GM21526 (cell line): ENCODE measurements around the gene EPYC.

Experiments
- ATAC-seq: cut with Tn5 transposase; IDR thresholded peaks from one replicate; pipeline ENCODE4 v1.9.1; 2021; ENCODE audit warnings: moderate library complexity; ENCODE audit not compliant: unreplicated experiment, low FRiP score

Gene EPYC

GRCh38 chr12:91004872-91005271, at the start of gene EPYC:
Gene EPYC, minus strand, starts transcription at chr12:91004972. Its CDS starts 2,407 bp downstream, at chr12:91002565.
- ATAC-seq: no peak

DNA sequence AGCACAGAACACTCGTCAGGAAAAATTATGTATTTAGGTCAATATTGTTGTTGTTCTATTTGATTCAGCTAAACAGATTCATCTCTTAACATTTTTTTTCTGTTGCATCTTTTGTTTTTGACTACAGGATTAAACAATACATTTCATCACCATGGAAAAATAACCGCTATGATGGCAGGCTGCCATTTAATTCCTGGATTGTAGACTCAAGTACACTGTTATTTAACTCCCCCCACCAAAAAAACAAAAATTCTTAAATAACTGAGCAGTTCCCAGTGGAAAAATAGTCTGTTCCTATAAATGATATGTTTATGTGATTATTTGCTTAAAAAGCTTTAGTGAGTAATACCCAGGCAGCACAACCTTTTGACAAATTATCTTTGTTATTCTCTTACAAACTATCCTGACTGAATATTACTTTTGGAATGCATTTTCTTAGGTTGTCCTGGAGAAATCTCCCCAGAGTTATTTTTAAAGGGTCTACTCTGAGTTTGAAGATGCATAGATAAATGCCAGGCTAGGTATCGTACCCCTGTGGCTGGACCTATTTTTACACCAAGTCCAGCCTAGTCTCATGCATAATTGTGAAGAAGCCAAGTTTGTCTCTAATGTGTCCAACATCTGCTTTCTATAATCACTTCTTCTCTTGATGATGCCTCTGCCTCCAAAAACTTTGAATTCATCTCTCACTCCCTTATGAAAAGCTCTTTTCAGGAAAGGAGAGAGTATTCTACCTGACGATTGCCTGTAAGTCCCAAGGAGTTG, 49.4 kb upstream of the EPYC start:
- no peak for ATAC-seq

- ATAC-seq: no peak
These were observed 47.3 kb upstream of the EPYC start for GRCh38 chr12:91052026-91052425.

GRCh38 chr12:91044586-91044985, 39.8 kb upstream of the EPYC start:
- ATAC-seq: no peak

- no peak for ATAC-seq
These were observed 38.6 kb upstream of the EPYC start for GRCh38 chr12:91043408-91043807.

GRCh38 chr12:91040096-91040755, 35.5 kb upstream of the EPYC start:
- ATAC-seq: no peak

- ATAC-seq: no peak
These were observed 32.5 kb upstream of the EPYC start for GRCh38 chr12:91037276-91037675.

DNA sequence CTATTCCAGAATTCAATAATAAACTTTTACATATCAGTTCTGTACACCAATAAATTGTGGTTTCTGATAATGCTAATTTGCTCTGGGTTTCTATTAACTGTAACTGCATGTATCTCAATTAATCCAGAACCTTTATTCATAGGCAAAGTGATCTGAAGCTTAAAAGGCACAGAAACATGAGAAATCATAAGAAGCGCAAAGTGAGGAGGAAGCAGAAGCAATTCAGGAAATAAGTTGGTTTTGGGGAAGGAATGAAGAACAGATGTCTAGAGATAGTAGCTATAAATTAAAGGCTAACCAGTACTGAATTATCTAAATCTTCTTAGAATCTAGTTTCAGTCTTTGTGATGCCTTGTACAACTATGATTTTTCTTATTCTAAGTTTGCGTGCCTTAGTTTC, 28.5 kb upstream of the EPYC start:
- ATAC-seq: no peak

DNA sequence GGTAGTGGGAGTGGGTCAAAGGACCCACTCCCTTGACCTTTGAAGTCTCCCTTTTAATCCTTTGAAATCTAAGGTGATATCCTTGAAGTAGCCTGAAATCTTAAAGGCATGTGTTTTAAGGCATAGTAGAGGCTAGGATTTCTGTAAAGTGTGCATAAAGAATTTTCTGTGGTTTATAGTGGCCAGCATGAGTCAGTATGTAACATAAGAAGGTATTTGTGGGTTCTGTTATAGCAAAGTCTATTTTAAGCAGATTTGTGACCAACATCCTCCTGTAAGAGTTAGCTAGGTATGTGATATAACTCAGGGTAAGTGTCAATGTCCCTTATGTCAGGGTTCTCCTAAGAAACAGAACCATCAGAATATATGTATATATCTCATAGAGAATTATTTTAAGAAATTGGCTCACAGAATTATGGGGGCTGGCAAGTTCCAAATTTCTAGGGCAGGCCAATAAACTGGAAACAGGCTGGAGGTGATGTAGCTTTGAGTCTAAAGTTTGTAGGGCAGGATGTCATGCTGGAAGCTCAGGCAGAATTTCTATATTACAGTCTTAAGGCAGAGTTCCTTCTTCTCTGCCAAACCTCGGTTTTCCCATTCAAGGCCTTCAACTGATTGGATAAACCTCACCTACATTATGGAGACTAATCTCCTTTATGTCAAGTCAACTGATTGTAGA, 18.7 kb upstream of the EPYC start:
- ATAC-seq: no peak

DNA sequence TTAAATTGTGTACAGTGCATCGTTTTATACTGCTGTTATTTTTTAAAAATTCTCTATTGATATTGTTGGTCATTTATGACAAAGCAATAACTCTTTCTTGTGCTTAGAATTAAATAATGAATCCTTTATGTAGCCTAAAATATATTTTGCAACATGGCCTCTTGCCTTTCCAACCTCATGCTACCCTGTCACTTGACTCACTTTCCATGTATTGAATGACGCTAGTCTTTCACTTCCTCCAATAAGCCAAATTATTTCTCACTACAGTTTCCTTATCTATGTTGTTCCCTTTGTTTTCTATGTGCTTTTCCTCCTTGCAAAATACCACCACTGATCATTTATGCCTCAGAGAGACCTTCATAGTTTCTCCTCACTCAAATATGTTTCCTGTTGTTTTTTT, 16.3 kb upstream of the EPYC start:
- ATAC-seq: no peak

DNA sequence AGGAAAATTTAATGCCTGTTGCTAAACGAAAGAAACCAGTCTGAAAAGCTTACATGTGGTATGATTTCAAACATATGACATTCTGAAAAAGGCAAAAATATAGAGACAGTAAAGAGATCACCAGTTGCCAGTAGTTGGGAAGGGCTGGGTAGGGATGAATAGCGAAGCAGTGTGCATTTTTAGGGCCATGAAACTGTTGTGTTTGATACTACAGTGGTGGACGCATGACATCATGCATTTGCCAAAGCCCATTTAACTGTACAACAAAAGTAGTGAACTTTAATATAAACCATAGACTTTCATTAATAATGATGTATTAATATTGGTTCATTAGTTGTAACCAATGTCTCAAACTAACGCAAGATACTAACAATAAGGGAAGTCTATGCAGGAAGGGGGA, 14.7 kb upstream of the EPYC start:
- ATAC-seq: no peak

DNA sequence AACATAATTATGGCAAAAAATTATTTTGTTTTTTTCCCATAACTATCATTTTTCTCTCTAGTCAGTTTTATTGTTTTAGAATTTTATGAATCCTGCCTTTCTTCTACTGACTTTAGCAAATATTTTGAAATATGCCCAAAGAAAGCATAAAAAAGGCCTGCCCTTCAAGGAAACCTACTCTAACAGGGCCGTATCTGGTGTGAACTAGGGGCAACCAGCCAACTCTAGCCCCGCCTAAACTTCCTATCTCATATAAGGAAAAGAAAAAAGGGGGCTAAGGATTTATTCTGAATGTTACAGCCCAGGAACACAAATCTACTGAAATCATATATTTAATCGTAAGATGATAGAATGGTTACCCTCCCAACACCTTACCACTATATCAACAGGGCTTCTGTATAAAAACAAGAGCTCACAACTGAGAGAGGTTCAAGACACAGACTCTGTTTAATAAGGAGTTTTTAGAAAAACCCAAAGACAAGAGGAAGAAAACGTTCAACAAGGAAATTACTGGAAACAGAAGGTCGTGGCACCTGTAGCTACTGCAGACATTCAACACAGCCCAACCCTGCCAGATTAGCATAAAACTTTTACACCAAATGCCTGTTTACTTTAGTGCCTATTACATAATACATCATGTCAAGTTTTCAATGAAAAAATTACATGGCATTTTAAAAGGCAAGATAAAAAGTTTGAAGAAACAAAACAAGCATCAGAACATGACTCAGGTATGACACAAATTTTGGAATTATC, 12.9 kb upstream of the EPYC start:
- no peak for ATAC-seq

- ATAC-seq: no peak
These were observed 12.3 kb upstream of the EPYC start for GRCh38 chr12:91017043-91017442.

DNA sequence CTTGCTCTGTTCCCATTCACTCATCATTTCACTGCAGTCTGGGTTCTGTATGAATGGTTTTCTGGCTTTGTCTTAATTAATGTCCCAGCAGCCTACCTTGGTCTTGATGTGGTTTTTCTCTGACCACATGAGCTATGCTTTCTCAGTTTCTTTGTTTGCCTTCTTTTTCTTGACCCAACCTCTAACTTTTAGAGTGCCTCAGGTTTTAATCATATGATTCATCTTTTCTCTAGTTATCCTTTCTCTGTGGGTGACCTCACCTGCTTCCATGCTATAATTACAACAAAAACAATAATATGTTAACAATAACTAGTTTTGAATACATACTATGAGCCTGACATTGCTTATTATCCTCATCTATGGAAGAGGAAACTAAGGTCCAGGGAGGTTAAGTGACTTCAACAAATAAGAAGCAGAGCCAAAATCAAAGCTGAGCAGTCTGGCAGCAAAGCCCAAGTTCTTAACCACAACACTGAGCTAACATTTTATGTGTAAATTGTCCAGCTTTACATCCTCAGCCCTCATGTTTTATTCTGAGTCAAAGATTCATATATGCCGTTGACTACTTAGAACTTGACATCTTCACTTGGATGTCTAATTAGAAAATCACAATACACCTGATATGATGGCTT, 4.7 kb upstream of the EPYC start:
- ATAC-seq: peak; percentile 89

DNA sequence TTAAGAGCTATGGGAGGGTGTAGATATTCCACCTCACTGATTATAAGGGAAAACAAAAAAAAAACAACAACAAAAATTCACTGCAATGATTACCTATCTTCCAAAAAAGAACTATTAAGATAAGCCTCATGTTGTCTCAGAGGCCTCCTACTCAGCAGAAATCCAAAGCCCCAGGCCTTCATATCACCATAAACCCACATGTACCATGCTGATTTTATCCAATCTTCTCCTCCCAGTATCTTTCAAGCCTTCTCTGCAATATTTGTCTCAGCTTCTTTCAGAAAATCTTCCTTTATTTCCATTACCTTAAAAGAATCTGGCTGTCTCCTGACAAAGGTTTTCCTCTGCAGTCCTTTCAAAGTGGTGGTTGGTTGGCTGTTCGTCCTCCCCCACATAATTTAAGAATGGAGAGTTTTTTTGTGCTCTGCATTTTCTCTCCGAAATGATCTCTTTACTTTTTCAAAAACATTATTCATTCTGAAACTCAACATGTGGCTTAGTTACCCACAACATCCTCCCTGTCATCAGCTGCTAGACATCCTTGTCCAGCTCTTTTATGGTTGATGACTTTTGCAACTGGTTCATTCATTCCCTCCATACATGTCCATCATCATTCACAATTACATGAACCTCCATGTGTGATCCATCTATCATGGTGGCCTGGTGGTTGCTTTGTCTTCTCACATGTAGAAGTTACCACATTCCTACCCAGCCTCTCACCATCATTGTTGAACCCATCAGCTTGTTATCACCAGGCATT, 2.9 kb upstream of the EPYC start:
- peak; percentile 79 for ATAC-seq

- no peak for ATAC-seq
These were observed 1.0 kb downstream of the EPYC start for GRCh38 chr12:91003737-91004136.

GRCh38 chr12:91001306-91001705, 3.5 kb downstream of the EPYC start:
- no peak for ATAC-seq

DNA sequence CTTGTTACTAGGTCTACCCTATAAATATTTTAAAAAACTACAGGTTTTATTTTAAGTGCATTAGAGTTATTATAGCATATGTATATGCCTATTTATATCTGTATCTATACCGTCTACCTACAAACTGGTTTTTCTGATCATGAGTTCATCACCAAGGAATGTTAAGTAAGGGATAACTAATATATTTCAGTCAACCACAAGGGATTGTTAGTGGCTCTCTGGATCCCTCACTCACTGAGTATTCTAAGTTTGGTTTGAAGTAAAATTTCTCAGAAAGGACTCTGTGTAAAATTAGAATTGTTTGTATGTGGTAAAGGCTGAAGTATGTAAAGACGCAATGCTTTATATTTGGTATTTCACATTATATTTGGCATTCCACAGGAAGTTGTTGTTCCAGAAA, 4.8 kb downstream of the EPYC start:
- no peak for ATAC-seq

GRCh38 chr12:90999527-90999926, 5.2 kb downstream of the EPYC start:
- no peak for ATAC-seq

DNA sequence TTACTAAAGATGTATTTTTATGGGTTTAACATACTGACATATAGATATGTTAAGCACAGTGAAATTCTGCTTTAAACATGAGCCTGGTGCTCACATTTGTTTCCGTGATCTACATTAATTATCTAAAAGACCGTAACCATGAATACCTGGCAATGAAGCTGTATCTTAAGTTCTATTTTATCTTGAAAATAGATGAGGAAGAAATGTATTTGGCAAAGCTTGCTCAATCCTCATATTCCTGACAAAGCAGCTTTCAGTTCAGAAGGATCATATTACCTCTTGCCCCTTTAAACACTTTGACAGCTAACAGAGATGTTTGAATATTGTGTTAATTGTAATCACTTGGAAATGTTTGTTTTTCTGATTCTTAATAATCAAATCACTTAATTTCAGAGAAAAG, 9.8 kb downstream of the EPYC start:
- no peak for ATAC-seq
